Lung (tissue), 12 donors: ENCODE results near the gene RAI1. TPM values are rescaled to one million over a fixed set of nuclear protein-coding genes. Genes with fewer than 3 reads are reported as not detected.

Experiments used
- ATAC-seq: fragments of 200-7000 bp; cut with Tn5 transposase; one replicate; pipeline ENCODE4 v1.9.1; 2020; ENCODE audit warnings: moderate number of reproducible peaks; ENCODE audit not compliant: insufficient read depth, low FRiP score
- DNase-seq, 3 donors: peaks; one replicate each; pipeline ENCODE4 v3.0.0-alpha.2; 2013 to 2017
- H3K27ac ChIP-seq, 2 donors: one replicate each; pipeline ENCODE4 v1.5.1; 2013; ENCODE audit warnings: mild to moderate bottlenecking in 2 of 2, moderate library complexity in 2 of 2, control low read depth in 1 of 2, inconsistent platforms in 1 of 2, low read depth in 1 of 2, low read length in 1 of 2
- H3K27me3 ChIP-seq, 3 donors: one replicate each; pipeline ENCODE4 v1.5.1; 2013; ENCODE audit warnings: low read length in 2 of 3; ENCODE audit not compliant: control insufficient read depth in 3 of 3, insufficient read depth in 3 of 3
- H3K36me3 ChIP-seq, 4 donors: one replicate each; pipeline ENCODE4 v1.5.1; 2013; ENCODE audit warnings: low read length in 4 of 4, mild to moderate bottlenecking in 1 of 4, moderate library complexity in 1 of 4; ENCODE audit not compliant: control insufficient read depth in 4 of 4, insufficient read depth in 4 of 4
- H3K4me1 ChIP-seq, 5 donors: one replicate each; pipeline ENCODE4 v1.5.1; 2013; ENCODE audit warnings: low read length in 5 of 5, mild to moderate bottlenecking in 2 of 5, moderate library complexity in 1 of 5; ENCODE audit not compliant: control insufficient read depth in 5 of 5, insufficient read depth in 5 of 5
- H3K4me3 ChIP-seq: one replicate; pipeline ENCODE4 v1.5.1; 2013; ENCODE audit warnings: mild to moderate bottlenecking, control low read depth, moderate library complexity
- H3K9ac ChIP-seq, 2 donors: one replicate each; pipeline ENCODE4 v1.5.1; 2013; ENCODE audit warnings: low read length in 2 of 2, control low read depth in 1 of 2; ENCODE audit not compliant: insufficient read depth in 1 of 2
- H3K9me3 ChIP-seq, 4 donors: one replicate each; pipeline ENCODE4 v1.5.1; 2013; ENCODE audit warnings: low read length in 3 of 4, mild to moderate bottlenecking in 1 of 4, moderate library complexity in 1 of 4; ENCODE audit not compliant: control insufficient read depth in 4 of 4, insufficient read depth in 3 of 4
- CTCF ChIP-seq: IDR thresholded peaks from 2 replicates; pipeline ENCODE4 v1.5.1; 2012; ENCODE audit warnings: mild to moderate bottlenecking; ENCODE audit errors: control extremely low read depth, extremely low read depth
- WGBS, 2 donors: extraction: QIAGEN DNeasy Blood & Tissue Kit; methylation state at CpG; one replicate each; pipeline ENCODE4 v1.1.7; 2013; 5-methylcytosine and 5-hydroxymethylcytosine counted together
- polyA plus RNA-seq, 2 donors: library from polyadenylated mRNA; stranded (reverse); fragments of 200-250 nt; gene quantifications; one replicate each; pipeline ENCODE4 v1.2.1, GENCODE V29; 2013
- total RNA-seq, 2 donors: library from RNA; depleted of rRNA in 1 of 2; stranded (reverse); fragments of >200 nt in 1 of 2; gene quantifications; one replicate each; pipeline ENCODE4 v1.2.1, GENCODE V29; 2014 to 2021
- donor health status: control.
- donor health status: control.
- donor health status: Bipolar disorder and iron deficiency.
- donor health status: healthy.
- donor health status: DM: yes; HTN: yes; CAD: no.

The RAI1 gene
- total and polyA plus RNA-seq, 4 donors = 14.5 to 44.4 (median 28.3) TPM

GRCh38 chr17:17815062-17815406 lies 133.8 kb downstream of the RAI1 start:
- H3K4me3 ChIP-seq = no peak overlapping the region
- no peaks in the 10 kb centered on the region for H3K9me3 ChIP-seq
- peak overlapping the region in 1 of 2 donors; percentile 69 for H3K27ac ChIP-seq
- H3K4me1 ChIP-seq = peaks cover 2 to 26% (median 11%) of the 10 kb centered on the region in 5 donors
- ATAC-seq (no peak), DNase-seq (no peak)
- no peak overlapping the region for H3K9ac ChIP-seq
- no peak for TF ChIP-seq CTCF
- H3K36me3 ChIP-seq = peaks cover 0 to 68% (median 3%) of the 10 kb centered on the region in 4 donors
- no peaks in the 10 kb centered on the region for H3K27me3 ChIP-seq
- WGBS, 2 donors = 76 to 79% methylated on average over 8 of the region's 8 CpGs

GRCh38 chr17:17815436-17816200 lies 134.4 kb downstream of the RAI1 start:
- Histone ChIP-seq H3K27me3 (no peaks in the 10 kb centered on the region), H3K36me3 (peaks cover 0 to 67% (median 3%) of the 10 kb centered on the region in 4 donors), H3K9me3 (no peaks in the 10 kb centered on the region), H3K9ac (no peak overlapping the region), H3K4me1 (peaks cover 3 to 20% (median 16%) of the 10 kb centered on the region in 5 donors), H3K27ac (peak overlapping the region in 1 of 2 donors; percentile 69), H3K4me3 (no peak overlapping the region)
- 87 to 94% methylated on average over 17 of the region's 17 CpGs for WGBS, 2 donors
- no peak for DNase-seq
- ATAC-seq = no peak
- TF ChIP-seq CTCF = no peak

GRCh38 chr17:17816240-17816814 lies 135.1 kb downstream of the RAI1 start:
- DNase-seq (no peak), ATAC-seq (no peak)
- Histone ChIP-seq H3K4me3 (no peak overlapping the region), H3K4me1 (peaks cover 3 to 19% (median 12%) of the 10 kb centered on the region in 5 donors), H3K27ac (no peak overlapping the region), H3K36me3 (peaks cover 0 to 64% (median 3%) of the 10 kb centered on the region in 4 donors), H3K9ac (no peak overlapping the region), H3K27me3 (no peaks in the 10 kb centered on the region), H3K9me3 (no peaks in the 10 kb centered on the region)
- 94 to 97% methylated on average over 20 to 22 of the region's 22 CpGs for WGBS, 2 donors
- no peak for TF ChIP-seq CTCF
